GM10248 (cell line): Measurements from ENCODE around the gene LSM12.
"Not testable (repeated sequence)": the region's sequence is repeated elsewhere in the genome, so short reads cannot be mapped to it uniquely, and the experiment has no call there.

ENCODE experiments used
- CTCF ChIA-PET: fragments of 300-600 bp; sonication (Branson Sonifier 250); formaldehyde crosslinking; extraction: SDS; loops from one replicate; lab custom pipeline; 2021; ENCODE audit warnings: antibody characterized with exemption; lab: Yijun Ruan, JAX
- POLR2A ChIA-PET: fragments of 350-650 bp; sonication (Branson Sonifier 250); formaldehyde crosslinking; extraction: SDS; loops from one replicate; lab custom pipeline; 2020; ENCODE audit warnings: antibody characterized with exemption; lab: Yijun Ruan, JAX
- DNase-seq: peaks from one replicate; pipeline ENCODE4 v3.0.0; 2012; ENCODE audit errors: extremely low spot score
- CTCF ChIP-seq: IDR thresholded peaks from 2 replicates; pipeline ENCODE4 v1.5.1; 2012; ENCODE audit warnings: mild to moderate bottlenecking, low read depth; ENCODE audit errors: extremely low read depth, missing control alignments, control extremely low read depth

LSM12 gene

GRCh38 chr17:44002141-44002848 lies 64.2 kb downstream of the LSM12 start:
- CTCF ChIA-PET = interaction anchor here (0.7 to 1.5 kb wide), 3 partner anchors 10 to 59 kb away, joined by 3 to 5 read pairs (median 4); partner anchors contain the start of gene PPY
- TF ChIP-seq CTCF = no peak
- POLR2A ChIA-PET = no interaction called here
- no peak for DNase-seq

DNA sequence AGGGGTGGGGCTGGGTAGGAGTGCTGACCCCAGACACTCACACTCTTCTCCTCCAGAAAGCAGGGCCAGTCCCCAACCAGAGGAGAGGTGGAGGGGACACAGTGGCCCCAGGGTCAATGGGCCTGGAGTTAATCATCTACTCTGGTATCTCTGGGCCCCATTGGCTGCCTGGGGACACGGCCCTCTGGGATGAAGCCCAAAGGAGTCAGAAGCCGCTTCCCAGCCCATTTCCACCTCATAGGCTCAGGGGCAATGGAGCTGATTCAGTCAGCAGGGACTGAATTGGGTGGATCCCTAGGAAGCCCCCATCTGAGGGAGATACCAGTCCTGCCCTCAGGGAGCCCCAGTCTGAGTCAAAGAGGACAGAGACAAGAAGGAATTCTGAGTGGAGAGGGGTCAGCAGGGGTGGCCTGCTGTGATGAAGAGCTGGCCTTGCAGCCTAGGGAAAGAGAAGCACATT lies 65.0 kb downstream of the LSM12 start:
- no peak for TF ChIP-seq CTCF
- no peak for DNase-seq
- ChIA-PET CTCF (interaction anchor here (8.9 kb wide), 1 partner anchor 57 kb away, joined by 67 read pairs; the partner anchor contains the start of gene PPY), POLR2A (no interaction called here)

GRCh38 chr17:44000871-44001460 lies 65.5 kb downstream of the LSM12 start:
- ChIA-PET CTCF (interaction anchor here (8.9 kb wide), 1 partner anchor 57 kb away, joined by 67 read pairs; the partner anchor contains the start of gene PPY), POLR2A (no interaction called here)
- no peak for DNase-seq
- TF ChIP-seq CTCF = no peak

DNA sequence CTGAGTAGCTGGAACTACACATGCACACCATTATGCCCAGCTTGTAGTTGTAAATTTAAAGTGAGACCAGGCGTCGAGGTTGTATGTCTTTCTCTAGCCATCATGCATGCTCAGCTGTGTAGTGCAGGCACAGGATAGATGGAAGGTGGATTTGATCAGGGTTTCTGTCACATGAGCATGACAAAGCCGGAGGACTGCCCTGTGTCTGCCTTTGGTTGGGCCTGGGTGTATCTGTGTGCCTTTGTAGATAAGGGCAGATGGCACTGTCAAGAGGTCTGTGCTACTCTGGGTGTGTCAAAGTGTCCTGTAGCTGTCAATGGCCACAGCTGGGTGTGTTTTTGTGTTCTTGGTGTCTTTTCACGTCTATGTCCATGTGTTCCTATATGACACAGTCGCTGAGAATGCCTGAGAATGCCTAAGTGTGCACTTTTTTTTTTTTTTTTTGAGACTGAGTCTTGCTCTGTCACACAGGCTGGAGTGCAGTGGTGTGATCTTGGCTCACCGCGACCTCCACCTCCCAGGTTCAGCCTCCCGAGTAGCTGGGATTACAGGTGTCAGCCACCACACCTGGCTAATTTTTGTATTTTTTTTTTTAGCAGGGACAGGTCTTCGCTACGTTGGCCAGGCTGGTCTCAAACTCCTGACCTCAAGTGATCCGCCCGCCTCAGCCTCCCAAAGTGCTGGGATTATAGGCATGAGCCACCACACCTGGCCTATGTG lies 66.2 kb downstream of the LSM12 start:
- TF ChIP-seq CTCF = no peak
- POLR2A ChIA-PET = no interaction called here
- CTCF ChIA-PET = interaction anchor here (8.9 kb wide), 1 partner anchor 56 kb away, joined by 67 read pairs; the partner anchor contains the start of gene PPY
- no peak for DNase-seq

DNA sequence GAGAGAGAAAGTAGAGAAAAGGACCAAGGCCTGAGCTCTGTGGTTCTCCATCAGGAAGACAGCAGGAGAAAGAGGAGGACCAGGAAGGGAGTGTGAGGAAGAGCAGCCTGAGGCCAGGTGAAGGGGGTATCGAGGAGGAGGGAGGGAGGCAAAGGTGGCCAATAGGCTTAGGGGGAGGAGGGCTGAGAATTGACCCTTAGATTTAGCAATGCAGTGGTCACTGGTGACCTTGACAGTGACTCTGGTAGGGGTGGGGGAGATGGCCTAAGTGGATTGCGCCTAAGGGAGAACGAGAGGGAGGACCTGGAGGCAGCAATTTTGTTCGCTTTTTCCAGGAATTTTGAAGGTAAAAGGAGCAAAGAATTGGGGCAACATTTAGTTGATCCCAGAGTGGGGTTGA lies 67.4 kb downstream of the LSM12 start:
- CTCF ChIA-PET = interaction anchor here (0.9 to 8.9 kb wide), 3 partner anchors 55 to 121 kb away, joined by 3 to 67 read pairs (median 4); partner anchors contain the start of gene PPY
- POLR2A ChIA-PET = no interaction called here
- no peak for DNase-seq
- TF ChIP-seq CTCF = no peak

DNA sequence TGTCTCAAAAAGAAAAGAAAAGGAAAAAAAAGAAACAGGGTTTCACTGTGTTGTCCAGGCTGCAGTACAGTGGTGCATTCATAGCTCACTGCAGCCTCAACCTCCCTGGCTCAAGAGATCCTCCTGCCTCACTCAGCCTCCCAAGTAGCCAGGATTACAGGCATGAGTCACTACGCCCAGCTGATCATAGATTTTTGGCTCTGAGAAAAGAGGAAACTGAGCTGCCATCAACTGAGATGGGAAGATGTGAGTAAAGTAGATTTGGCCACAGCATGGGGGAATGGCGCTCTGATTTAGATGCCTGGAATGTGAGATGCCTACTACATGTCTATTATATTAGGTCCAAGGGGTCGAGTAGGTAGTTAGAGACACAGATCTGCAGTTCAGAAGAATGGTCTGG lies 67.9 kb downstream of the LSM12 start:
- CTCF ChIA-PET = interaction anchor here (0.9 to 8.9 kb wide), 3 partner anchors 54 to 120 kb away, joined by 3 to 67 read pairs (median 4); partner anchors contain the start of gene PPY
- POLR2A ChIA-PET = no interaction called here
- TF ChIP-seq CTCF = no peak
- DNase-seq = no peak

DNA sequence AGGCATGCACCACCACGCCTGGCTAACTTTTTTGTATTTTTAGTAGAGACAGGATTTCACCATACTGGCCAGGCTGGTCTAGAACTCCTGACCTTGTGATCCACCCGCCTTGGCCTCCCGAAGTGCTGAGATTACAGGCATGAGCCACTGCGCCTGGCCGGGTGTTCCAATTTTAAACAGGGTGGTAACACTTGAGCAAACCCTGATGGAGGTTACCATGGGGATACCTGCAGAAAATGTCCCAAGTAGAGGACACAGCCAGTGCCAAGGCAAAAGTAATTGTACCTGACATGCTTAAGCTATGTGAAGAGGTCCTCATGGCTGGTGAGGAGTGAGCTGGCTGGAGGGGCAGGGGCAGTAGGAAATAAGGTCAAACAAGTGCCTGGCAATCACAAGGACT lies 69.3 kb downstream of the LSM12 start:
- CTCF ChIA-PET = interaction anchor here (1.4 to 8.9 kb wide), 5 partner anchors 9 to 118 kb away, joined by 3 to 67 read pairs (median 4); partner anchors contain the start of gene PPY
- POLR2A ChIA-PET, DNase-seq: not testable (repeated sequence)
